GM12865 (cell line): ENCODE data around the gene SPRY1.

ENCODE experiments used
- DNase-seq: peaks from one replicate; pipeline ENCODE4 v3.0.0; 2010; ENCODE audit warnings: low read depth
- H3K4me3 ChIP-seq: 2 replicates; pipeline ENCODE4 v1.5.1; 2011; ENCODE audit warnings: mild to moderate bottlenecking, low read depth, low read length, control low read depth
- CTCF ChIP-seq: IDR thresholded peaks from 2 replicates; pipeline ENCODE4 v1.5.1; 2011; ENCODE audit warnings: low read length, control low read depth, low read depth, inconsistent platforms; ENCODE audit not compliant: insufficient read depth; ENCODE audit errors: missing control alignments

Gene SPRY1

GRCh38 chr4:123399627-123400358, 3.2 kb downstream of the SPRY1 start:
- peak overlapping the region; percentile 86 for H3K4me3 ChIP-seq
- DNase-seq: peak; percentile 11
- no peak for TF ChIP-seq CTCF

- H3K4me3 ChIP-seq: no peak overlapping the region
- no peak for DNase-seq
- TF ChIP-seq CTCF: no peak
Observed at GRCh38 chr4:123401271-123402120, 4.9 kb downstream of the SPRY1 start.

GRCh38 chr4:123402121-123402465, 5.5 kb downstream of the SPRY1 start:
- no peak for TF ChIP-seq CTCF
- H3K4me3 ChIP-seq: no peak overlapping the region
- DNase-seq: no peak

GRCh38 chr4:123403080-123403604, 6.5 kb downstream of the SPRY1 start:
- no peak for DNase-seq
- no peak overlapping the region for H3K4me3 ChIP-seq
- TF ChIP-seq CTCF: no peak

GRCh38 chr4:123404533-123404932, 7.9 kb downstream of the SPRY1 start:
- H3K4me3 ChIP-seq: no peak overlapping the region

GRCh38 chr4:123405267-123405865, 8.8 kb downstream of the SPRY1 start:
- no peak for DNase-seq
- no peak for TF ChIP-seq CTCF
- no peak overlapping the region for H3K4me3 ChIP-seq

More at GRCh38 chr4:123404533-123404932, 7.9 kb downstream of the SPRY1 start:
- no peak for TF ChIP-seq CTCF
- no peak for DNase-seq
